Measurements from ENCODE around the gene SETD2.
"Not testable (repeated sequence)": the region's sequence is repeated elsewhere in the genome, so short reads cannot be mapped to it uniquely, and the experiment has no call there.

Gene SETD2

GRCh38 chr3:47163169-47164006 is 525 bp downstream of the SETD2 start:
- peak; percentile 76 to 87 for DNase-seq

DNA sequence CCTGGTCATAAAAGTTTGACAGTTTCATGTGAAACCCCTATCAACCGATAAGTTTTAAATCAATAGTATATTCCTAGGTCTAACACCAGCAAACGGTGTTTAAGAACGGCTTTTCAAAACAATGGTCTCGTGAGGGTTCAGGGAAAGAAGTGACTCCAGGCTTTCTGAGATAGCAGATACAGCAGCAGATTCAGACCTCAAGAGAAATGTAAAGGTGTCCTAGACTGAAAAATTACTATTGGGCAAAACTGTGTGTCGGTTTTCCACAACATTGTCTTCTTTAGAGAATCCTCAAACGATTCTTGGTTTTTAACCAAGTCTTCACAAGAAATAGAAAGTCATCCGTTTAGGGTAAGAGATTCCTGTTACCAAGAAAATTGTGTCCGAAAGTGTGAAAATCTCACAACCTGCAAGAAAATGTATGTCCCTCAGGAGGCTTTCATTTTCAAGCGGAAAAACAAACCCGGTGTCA is 1.2 kb downstream of the SETD2 start:
- peak; percentile 63 to 74 for DNase-seq
- TF ChIP-seq GATA1 (IDR thresholded peaks at IDR 0.05; ENCODE audit: low read depth, low read length) (no peak), POLR2A (IDR thresholded peaks at IDR 0.05; ENCODE audit: low read length) (no peak)

More at GRCh38 chr3:47163169-47164006, 525 bp downstream of the SETD2 start:
- TF ChIP-seq POLR2A (IDR thresholded peaks at IDR 0.05; ENCODE audit: low read length) (no peak), GATA1 (IDR thresholded peaks at IDR 0.05; ENCODE audit: low read depth, low read length) (no peak)

GRCh38 chr3:47161983-47162696 is 1.8 kb downstream of the SETD2 start:
- DNase-seq, result peak; percentile 57 to 69
- no peak for TF ChIP-seq POLR2A (IDR thresholded peaks at IDR 0.05; ENCODE audit: low read length)
- no peak for TF ChIP-seq GATA1 (IDR thresholded peaks at IDR 0.05; ENCODE audit: low read depth, low read length)

- no peak for DNase-seq
- TF ChIP-seq POLR2A (IDR thresholded peaks at IDR 0.05; ENCODE audit: low read length) (no peak), GATA1 (IDR thresholded peaks at IDR 0.05; ENCODE audit: low read depth, low read length) (no peak)
Observed at GRCh38 chr3:47159820-47160219, 4.1 kb downstream of the SETD2 start.

DNA sequence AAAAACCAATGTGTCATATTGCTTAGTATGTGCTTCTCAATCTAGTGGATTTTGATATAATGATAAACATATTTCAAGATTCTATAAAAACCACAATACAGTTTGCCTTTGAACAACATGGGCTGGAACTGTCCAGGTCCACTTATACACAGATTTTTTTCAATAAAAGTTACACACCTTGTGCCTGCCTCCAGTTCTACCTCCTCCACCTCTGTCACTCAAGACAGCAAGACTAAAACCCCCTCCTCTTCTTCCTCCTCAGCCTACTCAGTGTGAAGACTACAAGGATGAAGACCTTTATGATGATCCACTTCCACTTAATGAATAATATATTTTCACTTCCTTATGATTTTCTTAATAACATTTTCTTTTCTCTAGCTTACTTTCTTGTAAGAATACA is 5.7 kb downstream of the SETD2 start:
- DNase-seq, result no peak
- TF ChIP-seq POLR2A (IDR thresholded peaks at IDR 0.05; ENCODE audit: low read length) (no peak), GATA1 (IDR thresholded peaks at IDR 0.05; ENCODE audit: low read depth, low read length) (no peak)

GRCh38 chr3:47156396-47156795 is 7.5 kb downstream of the SETD2 start:
- no peak for DNase-seq
- no peak for TF ChIP-seq POLR2A (IDR thresholded peaks at IDR 0.05; ENCODE audit: low read length)
- no peak for TF ChIP-seq GATA1 (IDR thresholded peaks at IDR 0.05; ENCODE audit: low read depth, low read length)

GRCh38 chr3:47152578-47152977 is 11.3 kb downstream of the SETD2 start:
- DNase-seq, result peak; percentile 19 to 32
- no peak for TF ChIP-seq GATA1 (IDR thresholded peaks at IDR 0.05; ENCODE audit: low read depth, low read length)
- no peak for TF ChIP-seq POLR2A (IDR thresholded peaks at IDR 0.05; ENCODE audit: low read length)

- DNase-seq, result no peak
- no peak for TF ChIP-seq GATA1 (IDR thresholded peaks at IDR 0.05; ENCODE audit: low read depth, low read length)
- no peak for TF ChIP-seq POLR2A (IDR thresholded peaks at IDR 0.05; ENCODE audit: low read length)
Observed at GRCh38 chr3:47151836-47152235, 12.1 kb downstream of the SETD2 start.

DNA sequence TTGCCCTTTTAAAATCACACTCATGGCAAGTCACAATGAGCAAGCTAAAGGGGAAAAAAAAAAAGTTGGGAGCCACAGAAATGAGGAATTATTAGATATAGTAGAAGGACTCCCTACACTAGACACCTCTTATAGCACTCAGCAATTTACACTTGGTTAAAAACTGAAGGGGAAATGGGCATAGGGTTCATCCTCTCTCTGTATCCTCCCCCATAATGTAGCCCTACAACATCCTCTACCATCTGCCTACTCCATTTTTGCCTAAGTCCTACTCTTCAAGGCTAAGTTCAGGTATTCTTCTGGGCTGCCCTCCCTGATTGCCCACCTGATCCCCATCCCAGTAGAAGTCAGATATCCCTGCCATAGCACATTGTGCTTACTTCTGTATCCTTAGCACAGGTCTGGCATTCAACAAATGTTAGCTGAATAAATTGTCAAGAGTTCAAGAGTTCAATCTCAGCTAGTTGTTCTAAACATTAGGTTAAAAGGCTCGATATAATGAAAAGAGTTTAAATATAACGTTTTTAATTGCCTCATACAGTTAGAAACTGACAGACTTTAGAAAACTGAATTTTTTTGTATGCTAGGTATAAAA is 14.5 kb downstream of the SETD2 start:
- no peak for DNase-seq
- TF ChIP-seq POLR2A (IDR thresholded peaks at IDR 0.05; ENCODE audit: low read length), result no peak
- no peak for TF ChIP-seq GATA1 (IDR thresholded peaks at IDR 0.05; ENCODE audit: low read depth, low read length)

GRCh38 chr3:47145272-47145671 is 18.6 kb downstream of the SETD2 start:
- TF ChIP-seq POLR2A (IDR thresholded peaks at IDR 0.05; ENCODE audit: low read length) (no peak), GATA1 (IDR thresholded peaks at IDR 0.05; ENCODE audit: low read depth, low read length) (no peak)
- DNase-seq, result no peak

GRCh38 chr3:47143068-47143467 is 20.8 kb downstream of the SETD2 start:
- TF ChIP-seq GATA1 (IDR thresholded peaks at IDR 0.05; ENCODE audit: low read depth, low read length) (no peak), POLR2A (IDR thresholded peaks at IDR 0.05; ENCODE audit: low read length) (no peak)

DNA sequence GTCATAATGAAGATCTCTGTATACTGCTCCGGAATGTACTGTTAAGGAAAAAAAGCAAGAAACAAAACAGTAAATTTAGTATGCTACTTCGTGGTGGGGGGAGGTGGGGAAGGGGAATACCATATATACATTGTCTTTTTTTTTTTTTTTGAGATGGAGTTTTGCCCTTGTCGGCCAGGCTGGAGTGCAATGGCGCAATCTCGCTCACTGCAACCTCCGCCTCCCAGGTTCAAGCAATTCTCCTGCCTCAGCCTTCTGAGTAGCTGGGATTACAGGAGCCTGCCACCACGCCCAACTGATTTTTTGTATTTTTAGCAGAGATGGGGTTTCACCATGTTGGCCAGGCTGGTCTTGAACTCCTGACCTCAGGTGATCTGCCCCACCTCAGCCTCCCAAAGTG is 21.4 kb downstream of the SETD2 start:
- not testable (repeated sequence) for DNase-seq

More at GRCh38 chr3:47143068-47143467, 20.8 kb downstream of the SETD2 start:
- no peak for DNase-seq

DNA sequence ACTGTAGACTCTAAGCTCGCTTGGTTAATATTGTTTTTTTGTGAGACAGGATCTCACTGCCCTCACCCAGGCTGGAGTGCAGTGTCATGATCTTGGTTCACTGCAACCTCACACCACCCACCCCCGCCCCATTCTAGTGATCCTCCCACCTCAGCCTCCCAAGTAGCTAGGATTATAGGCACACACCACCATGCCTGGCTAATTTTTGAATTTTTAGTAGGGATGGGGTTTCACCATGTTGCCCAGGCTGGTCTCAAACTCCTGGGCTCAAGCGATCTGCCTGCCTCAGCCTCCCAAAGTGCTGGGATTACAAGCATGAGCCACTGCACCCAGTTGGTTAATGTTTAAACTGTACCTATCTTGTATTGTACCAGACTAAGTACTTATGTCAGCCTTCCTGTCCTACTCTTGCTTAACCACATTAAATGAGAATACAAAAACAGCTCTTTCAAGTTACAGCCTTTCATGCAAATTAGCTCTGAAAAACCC is 22.9 kb downstream of the SETD2 start:
- DNase-seq, result peak; percentile 38 to 67

GRCh38 chr3:47140553-47140952 is 23.4 kb downstream of the SETD2 start:
- peak in 1 of 2 experiments; percentile 57 for DNase-seq
